ENCODE data around the gene HLCS.
A peak's percentile ranks its signal among the peaks of the same experiment; 100 is the strongest.

Gene HLCS

DNA sequence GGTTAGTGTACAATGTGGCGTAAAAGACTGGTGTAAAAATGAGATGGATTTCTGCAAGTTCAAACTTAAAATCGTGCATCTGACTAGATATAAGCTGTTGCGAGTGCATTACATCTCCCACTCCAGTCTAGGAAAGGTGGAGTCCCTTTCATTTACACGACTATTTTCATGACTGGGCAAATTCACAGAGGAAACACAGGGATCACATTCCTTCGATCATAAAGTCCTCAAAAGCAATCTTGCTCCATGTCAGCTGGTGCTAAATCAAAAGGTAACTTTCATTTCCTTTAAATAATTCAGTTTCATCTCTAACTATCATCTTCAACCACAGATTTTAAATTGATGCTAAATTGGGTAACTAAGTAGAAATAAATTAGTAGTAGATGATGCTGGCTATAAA is 100.0 kb downstream of the HLCS start:
- Histone ChIP-seq H3K4me1 (ENCODE audit: control insufficient read depth in 5 of 5, insufficient read depth in 5 of 5, low read length in 5 of 5) (peaks cover 0 to 7% (median 4%) of the 10 kb centered on the region in 5 donors), H3K9me3 (ENCODE audit: control insufficient read depth in 5 of 5, low read length in 5 of 5) (no peaks in the 10 kb centered on the region), H3K9ac (ENCODE audit: low read length in 5 of 5) (no peak overlapping the region), H3K36me3 (ENCODE audit: control insufficient read depth in 5 of 5, insufficient read depth in 5 of 5, low read length in 5 of 5) (no peaks in the 10 kb centered on the region), H3K4me3 (ENCODE audit: low read depth in 1 of 5, low read length in 5 of 5) (no peak overlapping the region), H3K27ac (ENCODE audit: low read depth, low read length) (no peak overlapping the region), H3K27me3 (ENCODE audit: control insufficient read depth in 5 of 5, insufficient read depth in 4 of 5, low read length in 5 of 5) (no peaks in the 10 kb centered on the region)

- no peak overlapping the region for H3K9ac ChIP-seq (ENCODE audit: low read length in 5 of 5)
- no peaks in the 10 kb centered on the region for H3K36me3 ChIP-seq (ENCODE audit: control insufficient read depth in 5 of 5, insufficient read depth in 5 of 5, low read length in 5 of 5)
- no peak overlapping the region for H3K4me3 ChIP-seq (ENCODE audit: low read depth in 1 of 5, low read length in 5 of 5)
- no peak overlapping the region for H3K27ac ChIP-seq (ENCODE audit: low read depth, low read length)
- no peaks in the 10 kb centered on the region for H3K9me3 ChIP-seq (ENCODE audit: control insufficient read depth in 5 of 5, low read length in 5 of 5)
- H3K4me1 ChIP-seq (ENCODE audit: control insufficient read depth in 5 of 5, insufficient read depth in 5 of 5, low read length in 5 of 5): peaks cover 0 to 7% (median 5%) of the 10 kb centered on the region in 5 donors
- no peaks in the 10 kb centered on the region for H3K27me3 ChIP-seq (ENCODE audit: control insufficient read depth in 5 of 5, insufficient read depth in 4 of 5, low read length in 5 of 5)
Observed at GRCh38 chr21:36864974-36865373, 101.5 kb downstream of the HLCS start.

DNA sequence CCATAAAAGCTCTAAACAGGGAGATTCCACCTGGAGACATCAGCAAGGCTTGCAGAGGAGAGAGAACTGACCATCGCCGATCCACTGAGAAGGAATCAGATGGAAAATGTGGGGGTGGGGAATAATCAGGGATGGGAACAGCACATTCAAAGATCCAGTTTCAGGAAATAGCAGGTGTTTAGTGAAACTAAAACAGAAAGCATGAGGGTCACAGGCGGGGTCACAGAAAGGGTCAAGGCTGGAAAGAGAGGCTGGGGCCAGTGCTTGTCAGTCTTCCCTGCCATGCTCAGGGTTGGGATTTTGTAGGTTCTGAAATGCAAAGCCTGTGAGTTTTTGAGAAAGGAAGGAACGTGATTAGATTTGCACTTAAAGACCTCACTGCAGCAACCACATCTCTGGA is 103.2 kb downstream of the HLCS start:
- no peaks in the 10 kb centered on the region for H3K27me3 ChIP-seq (ENCODE audit: control insufficient read depth in 5 of 5, insufficient read depth in 4 of 5, low read length in 5 of 5)
- no peak overlapping the region for H3K9ac ChIP-seq (ENCODE audit: low read length in 5 of 5)
- H3K4me1 ChIP-seq (ENCODE audit: control insufficient read depth in 5 of 5, insufficient read depth in 5 of 5, low read length in 5 of 5): peaks cover 0 to 12% (median 11%) of the 10 kb centered on the region in 5 donors
- no peak overlapping the region for H3K4me3 ChIP-seq (ENCODE audit: low read depth in 1 of 5, low read length in 5 of 5)
- no peaks in the 10 kb centered on the region for H3K36me3 ChIP-seq (ENCODE audit: control insufficient read depth in 5 of 5, insufficient read depth in 5 of 5, low read length in 5 of 5)
- no peak overlapping the region for H3K27ac ChIP-seq (ENCODE audit: low read depth, low read length)
- H3K9me3 ChIP-seq (ENCODE audit: control insufficient read depth in 5 of 5, low read length in 5 of 5): no peaks in the 10 kb centered on the region

DNA sequence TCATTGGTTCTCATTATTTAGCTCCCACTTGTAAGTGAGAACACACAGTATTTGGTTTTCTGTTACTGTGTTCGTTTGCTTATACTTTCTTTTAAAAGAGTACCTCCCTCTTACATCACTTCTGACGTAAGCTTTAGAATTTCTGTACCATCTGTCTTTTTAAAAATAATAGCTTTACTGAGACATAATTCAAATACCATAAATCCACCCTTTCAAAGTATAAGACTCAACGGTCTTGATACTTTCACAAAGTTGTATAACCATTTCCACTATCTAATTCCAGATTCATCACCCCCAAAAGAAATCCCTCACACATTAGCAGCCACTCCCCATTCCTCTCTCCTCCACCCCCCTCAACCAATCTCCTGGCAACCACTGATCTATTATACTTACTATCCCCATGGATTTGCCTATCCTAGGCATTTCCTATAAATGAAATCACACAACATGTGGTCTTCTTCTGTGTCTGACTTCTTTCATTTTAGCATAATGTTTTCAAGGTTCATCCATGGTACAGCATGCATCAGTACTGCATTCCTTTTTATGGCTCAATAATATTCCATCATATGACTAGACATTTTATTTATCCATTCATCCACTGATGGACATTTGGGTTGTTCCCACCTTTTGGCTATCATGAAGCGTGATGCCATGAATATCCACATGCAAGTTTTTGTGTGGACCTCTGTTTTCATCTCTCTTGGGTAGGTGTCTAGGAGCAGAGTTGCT is 104.7 kb downstream of the HLCS start:
- no peak overlapping the region for H3K27ac ChIP-seq (ENCODE audit: low read depth, low read length)

DNA sequence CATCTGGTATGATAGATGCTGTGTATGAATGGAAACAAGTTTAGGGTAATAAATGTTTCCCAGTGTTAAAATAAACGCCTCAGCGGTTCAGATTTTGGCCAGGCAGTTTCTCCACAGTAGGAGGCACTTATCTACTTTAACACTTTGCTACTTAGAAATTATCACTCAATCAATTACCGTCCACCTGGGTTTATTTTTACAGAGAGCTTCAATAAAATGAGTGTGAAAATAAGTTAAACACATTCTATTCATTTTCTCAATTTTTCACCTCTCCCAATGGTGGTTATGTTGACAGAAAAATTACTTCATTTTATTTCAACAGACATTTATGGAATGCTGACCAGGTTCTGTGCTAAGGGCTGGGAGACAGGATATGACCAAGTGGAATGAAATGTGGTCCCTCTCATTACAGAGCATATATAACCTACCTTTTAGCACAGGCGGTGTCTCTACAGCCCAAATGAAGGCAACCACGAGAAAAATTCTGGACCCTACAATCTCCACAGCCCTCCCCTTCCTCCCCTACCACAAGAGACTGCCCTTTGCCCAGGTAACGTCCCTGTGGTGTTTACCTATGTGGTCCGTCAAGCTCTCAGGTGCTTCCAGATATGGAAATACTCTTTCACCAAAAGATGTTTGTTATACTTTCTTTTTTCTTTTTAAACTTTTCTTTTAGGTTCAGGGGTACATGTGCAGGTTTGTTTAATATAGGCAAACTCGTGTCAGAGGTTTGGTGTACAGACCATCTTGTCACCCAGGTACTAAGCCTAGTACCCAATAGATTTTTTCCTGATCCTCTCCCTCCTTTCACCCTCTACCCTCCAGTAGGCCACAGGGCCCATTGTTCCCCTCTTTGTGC is 105.5 kb downstream of the HLCS start:
- H3K27ac ChIP-seq (ENCODE audit: low read depth, low read length): no peak overlapping the region
- H3K36me3 ChIP-seq (ENCODE audit: control insufficient read depth in 5 of 5, insufficient read depth in 5 of 5, low read length in 5 of 5): no peaks in the 10 kb centered on the region
- H3K9ac ChIP-seq (ENCODE audit: low read length in 5 of 5): no peak overlapping the region
- H3K9me3 ChIP-seq (ENCODE audit: control insufficient read depth in 5 of 5, low read length in 5 of 5): no peaks in the 10 kb centered on the region
- H3K4me3 ChIP-seq (ENCODE audit: low read depth in 1 of 5, low read length in 5 of 5): no peak overlapping the region
- H3K27me3 ChIP-seq (ENCODE audit: control insufficient read depth in 5 of 5, insufficient read depth in 4 of 5, low read length in 5 of 5): no peaks in the 10 kb centered on the region
- H3K4me1 ChIP-seq (ENCODE audit: control insufficient read depth in 5 of 5, insufficient read depth in 5 of 5, low read length in 5 of 5): peaks cover 0 to 11% (median 5%) of the 10 kb centered on the region in 5 donors

More for the DNA sequence above, 104.7 kb downstream of the HLCS start:
- Histone ChIP-seq H3K27me3 (ENCODE audit: control insufficient read depth in 5 of 5, insufficient read depth in 4 of 5, low read length in 5 of 5) (no peaks in the 10 kb centered on the region), H3K9ac (ENCODE audit: low read length in 5 of 5) (no peak overlapping the region), H3K9me3 (ENCODE audit: control insufficient read depth in 5 of 5, low read length in 5 of 5) (no peaks in the 10 kb centered on the region), H3K4me3 (ENCODE audit: low read depth in 1 of 5, low read length in 5 of 5) (no peak overlapping the region), H3K36me3 (ENCODE audit: control insufficient read depth in 5 of 5, insufficient read depth in 5 of 5, low read length in 5 of 5) (no peaks in the 10 kb centered on the region), H3K4me1 (ENCODE audit: control insufficient read depth in 5 of 5, insufficient read depth in 5 of 5, low read length in 5 of 5) (peaks cover 0 to 11% (median 5%) of the 10 kb centered on the region in 5 donors)

DNA sequence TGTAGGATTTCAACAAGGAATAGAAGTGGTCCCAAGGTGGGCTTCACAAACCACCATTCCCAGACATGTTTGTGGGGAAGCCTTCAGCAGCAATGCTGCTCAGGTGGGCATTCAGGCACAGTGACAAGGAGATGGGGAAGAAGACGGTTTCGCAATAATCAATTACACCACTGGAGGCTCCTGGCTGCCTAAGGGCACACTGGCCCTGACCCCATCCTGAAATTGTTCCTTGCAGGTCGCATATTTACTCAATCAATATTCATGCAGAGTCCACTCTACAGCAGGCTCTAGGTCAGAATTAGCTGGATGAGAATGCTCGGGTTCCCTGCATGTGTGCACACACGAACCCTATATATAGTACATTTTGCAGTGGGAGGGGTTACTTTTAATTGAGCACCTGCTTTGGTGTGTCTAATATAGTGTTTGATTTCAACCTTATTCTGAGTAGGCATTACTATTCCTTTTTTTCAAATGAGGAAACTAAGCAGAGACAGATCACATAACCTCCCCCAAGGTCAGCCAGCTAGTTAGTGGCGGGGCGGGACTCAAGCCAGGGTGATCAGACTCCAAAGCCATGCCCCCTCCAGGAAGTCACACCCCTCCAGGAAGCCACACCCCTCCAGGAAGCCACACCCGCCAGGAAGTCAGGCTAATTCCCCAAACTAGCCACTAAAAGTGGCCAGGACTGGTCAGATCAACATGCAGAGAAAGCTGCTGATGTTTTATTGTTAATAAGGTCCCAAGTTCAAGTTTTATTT is 106.5 kb downstream of the HLCS start:
- Histone ChIP-seq H3K9ac (ENCODE audit: low read length in 5 of 5) (no peak overlapping the region), H3K27me3 (ENCODE audit: control insufficient read depth in 5 of 5, insufficient read depth in 4 of 5, low read length in 5 of 5) (no peaks in the 10 kb centered on the region), H3K9me3 (ENCODE audit: control insufficient read depth in 5 of 5, low read length in 5 of 5) (no peaks in the 10 kb centered on the region), H3K27ac (ENCODE audit: low read depth, low read length) (no peak overlapping the region), H3K4me1 (ENCODE audit: control insufficient read depth in 5 of 5, insufficient read depth in 5 of 5, low read length in 5 of 5) (peaks cover 0 to 11% (median 5%) of the 10 kb centered on the region in 5 donors), H3K36me3 (ENCODE audit: control insufficient read depth in 5 of 5, insufficient read depth in 5 of 5, low read length in 5 of 5) (no peaks in the 10 kb centered on the region), H3K4me3 (ENCODE audit: low read depth in 1 of 5, low read length in 5 of 5) (peak overlapping the region in 1 of 5 donors; percentile 6)

GRCh38 chr21:36858320-36858957 is 108.0 kb downstream of the HLCS start:
- H3K9me3 ChIP-seq (ENCODE audit: control insufficient read depth in 5 of 5, low read length in 5 of 5): no peaks in the 10 kb centered on the region
- no peak overlapping the region for H3K4me3 ChIP-seq (ENCODE audit: low read depth in 1 of 5, low read length in 5 of 5)
- H3K9ac ChIP-seq (ENCODE audit: low read length in 5 of 5): no peak overlapping the region
- H3K36me3 ChIP-seq (ENCODE audit: control insufficient read depth in 5 of 5, insufficient read depth in 5 of 5, low read length in 5 of 5): no peaks in the 10 kb centered on the region
- no peak overlapping the region for H3K27ac ChIP-seq (ENCODE audit: low read depth, low read length)
- no peaks in the 10 kb centered on the region for H3K27me3 ChIP-seq (ENCODE audit: control insufficient read depth in 5 of 5, insufficient read depth in 4 of 5, low read length in 5 of 5)
- H3K4me1 ChIP-seq (ENCODE audit: control insufficient read depth in 5 of 5, insufficient read depth in 5 of 5, low read length in 5 of 5): peaks cover 0 to 19% (median 5%) of the 10 kb centered on the region in 5 donors

- Histone ChIP-seq H3K4me3 (ENCODE audit: low read depth in 1 of 5, low read length in 5 of 5) (no peak overlapping the region), H3K27me3 (ENCODE audit: control insufficient read depth in 5 of 5, insufficient read depth in 4 of 5, low read length in 5 of 5) (no peaks in the 10 kb centered on the region), H3K9ac (ENCODE audit: low read length in 5 of 5) (no peak overlapping the region), H3K9me3 (ENCODE audit: control insufficient read depth in 5 of 5, low read length in 5 of 5) (no peaks in the 10 kb centered on the region), H3K4me1 (ENCODE audit: control insufficient read depth in 5 of 5, insufficient read depth in 5 of 5, low read length in 5 of 5) (peaks cover 0 to 19% (median 5%) of the 10 kb centered on the region in 5 donors), H3K36me3 (ENCODE audit: control insufficient read depth in 5 of 5, insufficient read depth in 5 of 5, low read length in 5 of 5) (no peaks in the 10 kb centered on the region), H3K27ac (ENCODE audit: low read depth, low read length) (no peak overlapping the region)
Observed at GRCh38 chr21:36856643-36857042, 109.8 kb downstream of the HLCS start.

- H3K27me3 ChIP-seq (ENCODE audit: control insufficient read depth in 5 of 5, insufficient read depth in 4 of 5, low read length in 5 of 5): no peaks in the 10 kb centered on the region
- H3K9me3 ChIP-seq (ENCODE audit: control insufficient read depth in 5 of 5, low read length in 5 of 5): no peaks in the 10 kb centered on the region
- H3K9ac ChIP-seq (ENCODE audit: low read length in 5 of 5): no peak overlapping the region
- no peaks in the 10 kb centered on the region for H3K36me3 ChIP-seq (ENCODE audit: control insufficient read depth in 5 of 5, insufficient read depth in 5 of 5, low read length in 5 of 5)
- H3K27ac ChIP-seq (ENCODE audit: low read depth, low read length): no peak overlapping the region
- no peak overlapping the region for H3K4me3 ChIP-seq (ENCODE audit: low read depth in 1 of 5, low read length in 5 of 5)
- peaks cover 0 to 10% (median 0%) of the 10 kb centered on the region in 5 donors for H3K4me1 ChIP-seq (ENCODE audit: control insufficient read depth in 5 of 5, insufficient read depth in 5 of 5, low read length in 5 of 5)
Observed at GRCh38 chr21:36854391-36854790, 112.1 kb downstream of the HLCS start.
